NCI-H1436 treated with DMSO at 0.1 percent for 48 hours (cell line): ENCODE data around the gene RSPH4A.
"Not testable (repeated sequence)": the region's sequence is repeated elsewhere in the genome, so short reads cannot be mapped to it uniquely, and the experiment has no call there.

Source experiments
- DNase-seq: peaks from one replicate; lab custom pipeline; 2025; lab: John Stamatoyannopoulos, UW

The RSPH4A gene

DNA sequence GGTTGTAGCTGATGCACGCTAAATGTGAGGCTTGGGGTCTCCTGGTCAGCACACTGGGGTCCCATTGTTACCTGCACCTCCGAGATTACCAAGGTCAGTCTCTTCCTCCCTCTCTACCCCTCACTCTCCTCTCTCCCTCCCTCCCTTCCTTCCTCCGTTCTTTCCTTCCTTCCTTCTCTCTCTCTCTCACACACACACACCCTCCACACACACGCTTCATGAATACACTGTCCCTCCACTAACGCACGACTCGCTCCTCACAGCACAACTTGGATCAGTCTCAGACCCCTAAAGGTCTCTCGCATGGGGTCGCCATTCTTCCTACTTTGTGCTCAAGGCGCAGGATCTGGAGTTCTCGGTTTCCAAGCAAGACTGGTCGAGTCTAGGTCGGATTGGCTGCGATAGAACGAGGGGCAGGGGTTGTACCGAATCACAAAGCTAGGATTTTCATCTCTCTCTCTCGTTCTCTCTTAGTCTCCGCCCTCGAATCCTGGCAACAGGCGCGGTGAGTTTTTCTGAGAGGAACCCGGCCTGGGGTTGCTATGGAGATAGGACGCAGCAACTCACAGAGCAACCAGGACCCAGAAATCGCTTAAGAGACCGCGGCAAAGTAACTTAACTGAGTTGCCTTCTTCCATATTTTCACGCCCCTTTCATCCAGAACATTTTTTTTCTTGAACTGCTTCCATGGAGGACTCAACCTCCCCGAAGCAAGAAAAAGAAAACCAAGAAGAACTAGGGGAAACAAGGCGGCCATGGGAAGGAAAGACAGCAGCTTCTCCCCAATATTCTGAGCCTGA is at the start of gene RSPH4A:
TSS of gene RSPH4A (plus strand) at position 543 of the 800 bp plus-strand sequence. CDS start at position 688, 145 bp downstream.
- DNase-seq = peak; percentile 82

DNA sequence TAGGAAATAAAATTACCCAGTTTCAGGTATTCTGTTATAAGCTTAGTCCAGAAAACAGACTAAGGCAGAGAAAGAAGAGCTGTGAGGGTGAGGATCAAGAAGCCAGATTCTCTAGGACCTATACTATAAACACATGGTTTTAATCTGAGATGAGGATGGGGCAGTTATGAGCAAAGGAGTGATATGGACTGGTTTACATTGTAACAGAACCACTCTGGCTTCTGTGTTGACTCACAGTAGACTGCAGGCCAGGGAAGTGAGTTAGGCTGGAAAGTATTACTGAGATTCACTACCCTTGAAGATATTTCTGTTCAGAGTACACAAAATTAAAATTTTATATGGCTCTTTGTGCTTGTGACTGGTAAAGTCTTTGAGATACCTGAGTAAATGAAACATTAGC is 48.2 kb upstream of the RSPH4A start:
- no peak for DNase-seq

DNA sequence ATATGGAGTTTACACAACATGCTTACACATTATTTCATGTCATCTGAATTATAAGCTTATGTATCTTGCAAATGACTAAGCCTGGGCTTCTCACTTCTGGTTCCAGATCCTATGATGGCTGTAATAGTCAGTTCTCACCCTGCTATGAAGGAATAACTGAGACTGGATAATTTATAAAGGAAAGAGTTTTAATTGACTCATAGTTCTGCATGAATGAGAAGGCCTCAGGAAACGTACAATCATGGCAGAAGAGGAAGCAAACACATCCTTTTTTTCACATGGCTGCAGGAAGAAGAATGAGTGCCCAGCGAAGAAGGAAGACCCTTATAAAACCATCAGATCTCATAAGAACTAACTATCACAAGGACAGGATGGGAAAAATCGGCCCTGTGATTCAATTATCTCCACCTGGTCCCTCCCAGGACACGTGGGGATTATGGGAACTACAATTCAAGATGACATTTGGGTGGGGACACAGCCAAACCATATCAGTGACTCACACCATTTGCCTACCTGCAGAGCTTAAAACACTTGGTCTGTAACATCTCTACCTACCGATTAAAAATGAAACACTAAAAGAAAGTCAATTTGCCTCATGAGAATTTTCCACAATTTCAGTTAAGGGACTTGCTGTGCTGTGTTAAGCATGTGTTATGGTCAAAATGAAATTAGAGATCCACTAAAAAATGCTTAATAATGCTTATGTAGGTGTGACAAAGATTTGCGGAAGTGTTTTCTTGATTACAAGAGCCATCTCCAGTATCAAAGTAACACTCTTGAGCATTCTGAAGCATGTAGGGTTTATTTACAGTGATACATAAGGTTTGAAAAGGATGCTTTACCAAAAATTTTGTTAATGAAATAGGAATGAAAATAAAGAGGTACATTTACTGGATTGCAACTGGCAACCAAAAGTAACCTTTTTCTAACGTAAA is 47.2 kb upstream of the RSPH4A start:
- DNase-seq = no peak

DNA sequence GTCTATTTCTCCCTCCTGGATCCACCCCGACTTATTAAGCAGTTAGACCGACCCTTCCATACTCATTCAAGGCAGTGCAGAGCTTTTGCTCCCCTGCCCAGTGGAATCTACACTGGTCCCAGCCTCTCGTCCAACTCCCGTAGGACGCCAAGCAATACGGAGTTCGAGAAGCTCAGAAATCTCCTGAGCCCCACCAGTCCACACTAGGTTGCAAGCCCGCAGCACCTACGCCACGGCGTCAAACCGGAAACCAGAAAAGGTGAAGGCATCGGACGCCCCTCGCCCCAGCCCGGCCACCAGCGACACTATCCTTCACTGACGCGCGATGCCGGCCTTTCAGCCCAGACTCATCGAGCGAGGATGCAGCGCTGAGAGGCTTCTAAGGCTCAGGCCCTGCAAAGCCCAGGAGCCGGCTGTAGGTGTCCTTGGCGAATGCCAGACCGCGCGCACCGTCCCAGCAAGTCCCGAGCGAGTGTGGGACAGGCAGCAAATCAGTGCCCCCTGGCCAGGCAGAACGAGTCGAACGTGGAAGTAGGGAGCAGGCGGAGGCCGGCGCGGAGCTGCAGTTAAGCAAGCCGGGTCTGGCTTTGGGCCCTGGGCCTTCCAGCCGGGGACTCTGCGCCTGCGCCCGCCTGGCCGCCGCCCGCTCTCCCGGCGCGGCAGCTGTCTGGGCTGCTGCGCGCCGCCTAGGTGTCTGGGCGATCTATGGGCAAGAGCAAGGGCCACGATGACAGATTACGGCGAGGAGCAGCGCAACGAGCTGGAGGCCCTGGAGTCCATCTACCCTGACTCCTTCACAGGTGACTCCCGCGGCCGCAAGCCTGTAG is 45.2 kb upstream of the RSPH4A start, which contains the start of gene RWDD1:
TSS of gene RWDD1 (plus strand) at position 649 of the 827 bp plus-strand sequence. CDS start at position 728, 79 bp downstream.
- peak; percentile 88 for DNase-seq

DNA sequence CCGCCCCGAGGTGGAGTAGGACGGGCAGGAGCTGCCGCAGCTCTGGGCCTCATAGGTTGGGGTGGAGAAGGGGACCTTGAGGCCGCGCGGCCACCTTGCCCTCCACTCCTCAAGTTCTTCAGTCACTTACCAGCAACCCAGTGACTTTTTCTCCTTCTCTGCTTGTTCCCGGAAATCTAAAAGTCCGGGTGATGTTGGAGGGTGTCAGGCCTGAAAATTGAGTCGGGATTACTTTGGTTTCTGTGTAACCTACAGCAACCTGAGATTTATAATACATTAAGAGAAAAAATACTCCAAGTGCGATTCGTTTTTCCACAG is 44.6 kb upstream of the RSPH4A start:
- DNase-seq = no peak

DNA sequence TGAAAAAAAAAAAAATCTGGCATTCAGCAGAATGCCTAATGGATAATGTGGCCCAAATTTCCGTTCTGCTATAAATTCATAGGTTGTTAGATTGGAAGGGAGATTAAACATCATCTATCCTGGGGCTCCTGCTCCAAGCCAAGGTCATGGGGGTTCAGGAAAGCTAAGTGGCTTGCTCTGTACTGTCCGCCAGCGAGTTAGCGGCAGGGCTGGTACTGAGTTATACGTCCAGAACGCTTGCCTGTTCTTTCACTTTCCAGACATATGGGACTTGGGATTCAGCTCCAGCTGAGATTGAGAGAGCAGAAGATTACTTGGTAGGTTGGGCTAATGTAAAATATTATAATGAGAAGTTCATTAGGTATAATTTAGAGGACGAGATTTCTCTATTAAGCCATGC is 44.1 kb upstream of the RSPH4A start:
- DNase-seq = no peak

DNA sequence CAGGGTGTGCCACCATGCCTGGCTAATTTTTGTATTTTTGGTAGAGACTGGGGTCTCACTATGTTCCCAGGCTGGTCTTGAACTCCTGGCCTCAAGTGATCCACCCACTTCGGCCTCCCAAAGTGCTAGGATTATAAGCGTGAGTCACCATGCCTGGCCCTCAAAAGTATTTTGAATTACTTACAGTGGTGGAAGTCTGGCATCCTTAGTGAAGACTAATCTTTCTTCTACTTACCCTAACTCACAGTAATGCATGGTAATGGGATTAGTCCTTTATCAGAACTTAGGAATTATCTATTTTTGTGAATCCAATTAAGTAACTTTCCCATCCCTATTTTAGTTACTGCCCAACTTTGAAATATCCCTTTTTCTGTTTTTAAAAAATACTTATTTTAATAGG is 41.1 kb upstream of the RSPH4A start:
- DNase-seq = no peak

DNA sequence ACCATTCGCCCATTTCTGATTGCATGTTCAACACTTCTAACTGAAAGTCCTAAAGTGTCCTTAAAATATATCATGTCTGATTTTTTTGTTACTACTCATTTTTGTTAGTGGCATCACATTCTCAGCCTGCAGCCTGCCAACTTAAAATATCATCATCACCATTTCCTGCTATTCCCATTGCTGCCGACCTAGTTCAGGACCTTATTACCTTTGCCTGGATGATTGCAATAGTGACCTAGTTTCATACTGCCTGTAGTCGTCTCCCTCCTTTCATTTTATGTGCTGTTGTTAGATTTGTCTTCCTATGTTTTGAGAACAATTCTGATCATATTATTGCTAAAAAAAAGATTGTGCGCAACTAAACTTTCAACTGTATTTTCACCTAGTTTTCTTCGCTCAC is 38.8 kb upstream of the RSPH4A start:
- no peak for DNase-seq

DNA sequence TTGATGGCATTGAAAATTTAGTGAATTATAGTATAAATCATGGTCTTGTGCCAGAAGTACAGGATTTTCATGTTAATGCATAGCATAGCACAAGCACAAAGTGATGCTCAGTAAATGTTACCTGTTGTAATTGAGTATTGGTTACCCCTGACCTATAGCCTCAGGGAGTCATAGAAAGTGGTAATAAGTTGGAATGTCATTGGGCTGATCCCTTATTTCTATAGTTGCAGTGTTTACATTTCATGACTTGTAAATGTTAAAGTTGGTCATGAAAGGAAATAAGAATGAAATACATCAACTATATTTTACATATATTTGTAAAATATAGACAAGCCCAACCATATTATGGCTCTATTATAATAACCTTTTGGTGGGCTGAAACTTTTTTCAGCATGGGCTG is 37.9 kb upstream of the RSPH4A start:
- no peak for DNase-seq

DNA sequence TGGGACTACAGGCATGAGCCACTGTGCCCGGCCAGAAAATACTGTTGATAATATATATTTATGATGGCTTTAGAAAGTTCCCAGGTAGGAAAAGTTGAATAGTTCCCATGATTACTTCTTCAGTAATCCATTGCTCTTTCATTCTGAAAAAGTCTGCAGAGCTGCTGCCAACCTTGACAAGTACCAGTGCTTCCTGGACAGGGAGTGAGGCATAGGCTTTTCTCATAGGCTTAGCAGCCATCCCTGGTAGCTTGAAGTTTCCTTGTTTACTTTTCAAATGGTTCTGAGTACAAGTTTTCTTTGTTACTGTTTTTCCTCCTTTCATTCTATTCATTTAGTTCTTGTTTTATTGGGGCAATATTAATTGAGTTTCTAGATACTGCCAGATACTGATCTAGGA is 37.1 kb upstream of the RSPH4A start:
- no peak for DNase-seq

DNA sequence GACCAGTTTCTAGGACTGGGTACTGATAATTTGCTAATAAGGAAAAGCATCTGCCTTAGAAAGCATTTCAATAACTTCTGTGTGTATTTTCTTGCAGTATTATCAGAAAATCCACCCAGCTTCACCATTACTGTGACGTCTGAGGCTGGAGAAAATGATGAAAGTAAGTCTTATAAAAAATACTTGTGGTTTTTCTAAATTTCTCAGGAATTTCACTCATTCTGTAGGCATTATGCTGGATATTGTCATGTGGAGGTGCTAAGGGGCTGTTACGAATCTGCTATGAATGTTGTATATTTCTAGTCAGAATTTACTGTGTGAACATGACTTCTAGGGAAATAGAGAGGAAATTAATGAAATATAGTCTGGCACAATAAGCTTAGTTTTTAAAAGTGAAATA is 36.1 kb upstream of the RSPH4A start:
- DNase-seq = no peak

DNA sequence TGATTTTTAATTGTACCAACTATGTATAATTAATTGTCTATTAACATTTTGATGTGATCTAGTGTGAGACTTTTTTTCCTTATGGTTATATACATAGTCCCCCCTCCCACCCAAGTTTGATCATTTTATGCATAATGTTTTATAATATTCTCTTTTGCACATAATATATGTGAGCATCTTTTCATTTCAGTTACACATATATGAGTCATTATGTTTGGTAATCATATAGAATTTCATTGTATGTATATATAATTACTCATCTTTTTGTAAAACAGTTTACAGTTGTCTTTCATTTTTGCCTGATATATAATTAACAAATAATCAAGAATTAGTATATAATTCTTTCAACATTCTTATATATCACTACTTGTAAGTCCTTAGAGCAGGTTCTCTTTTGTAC is 30.0 kb upstream of the RSPH4A start:
- no peak for DNase-seq

DNA sequence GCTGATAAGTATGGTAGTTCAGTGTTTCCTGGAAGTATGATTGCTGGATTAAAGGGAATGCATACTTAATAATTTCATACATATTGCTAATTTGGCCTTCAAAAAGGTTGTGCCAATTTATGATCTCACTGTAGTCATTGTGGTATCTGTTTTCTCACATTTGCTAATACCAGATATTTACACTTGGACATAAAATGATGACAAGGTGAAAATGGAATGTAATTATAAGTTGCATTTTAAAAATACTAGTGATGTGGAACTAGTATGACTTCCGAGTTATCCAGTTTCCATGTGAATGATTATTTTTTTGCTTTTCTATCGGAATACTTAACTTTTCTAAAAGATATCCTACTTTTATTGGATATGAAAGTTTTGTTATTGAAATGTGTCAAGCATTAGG is 29.5 kb upstream of the RSPH4A start:
- no peak for DNase-seq

DNA sequence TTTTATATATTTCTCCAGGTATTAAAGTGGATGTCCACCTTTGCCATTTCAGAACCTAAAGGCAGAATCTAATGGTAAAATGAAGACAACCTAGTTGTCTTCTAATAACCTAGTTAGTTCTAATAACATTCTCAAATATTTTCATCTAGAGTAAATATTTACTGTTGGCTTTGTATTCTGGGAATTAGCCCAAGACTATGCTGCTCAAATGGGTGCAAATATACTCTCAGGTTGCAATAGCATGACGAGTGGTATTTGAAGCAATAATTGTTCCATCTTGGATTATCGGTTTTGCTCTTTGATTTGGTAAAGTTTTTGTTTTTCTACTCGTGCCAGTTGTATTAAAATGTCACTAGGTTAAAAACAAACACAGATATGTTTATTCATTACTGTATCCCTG is 21.0 kb upstream of the RSPH4A start:
- DNase-seq = no peak

DNA sequence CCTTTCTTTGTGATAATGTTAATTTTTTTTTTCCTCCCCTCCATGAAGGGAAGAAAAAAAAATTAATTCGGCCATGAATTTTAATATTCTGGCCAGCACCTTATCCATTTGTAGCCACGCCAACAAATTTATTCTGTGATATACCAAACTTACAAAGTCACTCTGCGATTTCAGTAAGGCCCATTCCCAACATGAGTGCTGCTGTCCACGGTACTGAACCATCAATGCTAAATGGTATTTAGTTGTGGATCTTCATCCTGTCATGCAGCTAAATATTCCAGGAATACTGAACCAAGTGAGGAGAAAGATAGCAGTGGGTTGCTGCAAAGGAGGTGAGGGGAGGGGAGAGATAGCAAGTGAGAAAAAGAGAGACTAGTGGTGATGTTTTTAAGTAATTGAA is 19.5 kb upstream of the RSPH4A start:
- no peak for DNase-seq

DNA sequence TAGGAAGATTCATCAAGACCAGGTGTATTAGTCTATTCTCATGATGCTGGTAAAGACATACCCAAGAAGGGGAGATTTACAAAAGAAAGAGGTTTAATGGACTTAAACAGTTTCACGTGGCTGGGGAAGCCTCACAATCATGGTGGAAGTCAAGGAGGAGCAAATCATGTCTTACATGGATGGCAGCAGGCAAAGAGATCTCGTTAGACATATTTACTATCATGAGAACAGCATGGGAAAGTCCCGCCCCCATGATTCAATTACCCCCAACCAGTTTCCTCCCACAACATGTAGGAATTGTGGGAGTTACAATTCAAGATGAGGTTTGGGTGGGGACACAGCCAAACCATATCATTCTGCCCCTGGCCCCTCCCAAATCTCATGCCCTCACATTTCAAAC is 12.4 kb upstream of the RSPH4A start:
- not testable (repeated sequence) for DNase-seq

DNA sequence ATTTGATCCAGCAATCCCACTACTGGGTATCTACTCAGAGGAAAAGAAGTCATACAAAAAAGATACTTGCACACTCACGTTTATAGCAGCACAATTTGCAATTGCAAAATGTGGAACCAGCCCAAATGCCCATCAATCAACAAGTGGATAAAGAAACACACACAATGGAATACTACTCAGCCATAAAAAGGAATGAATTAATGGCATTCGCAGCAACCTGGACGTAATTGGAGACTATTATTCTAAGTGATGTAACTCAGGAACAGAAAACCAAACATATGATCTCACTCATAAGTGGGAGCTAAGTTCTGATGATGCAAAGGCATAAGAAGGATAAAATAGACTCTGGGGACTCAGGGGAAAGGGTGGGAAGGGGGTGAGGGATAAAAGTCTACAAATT is 11.4 kb upstream of the RSPH4A start:
- not testable (repeated sequence) for DNase-seq

DNA sequence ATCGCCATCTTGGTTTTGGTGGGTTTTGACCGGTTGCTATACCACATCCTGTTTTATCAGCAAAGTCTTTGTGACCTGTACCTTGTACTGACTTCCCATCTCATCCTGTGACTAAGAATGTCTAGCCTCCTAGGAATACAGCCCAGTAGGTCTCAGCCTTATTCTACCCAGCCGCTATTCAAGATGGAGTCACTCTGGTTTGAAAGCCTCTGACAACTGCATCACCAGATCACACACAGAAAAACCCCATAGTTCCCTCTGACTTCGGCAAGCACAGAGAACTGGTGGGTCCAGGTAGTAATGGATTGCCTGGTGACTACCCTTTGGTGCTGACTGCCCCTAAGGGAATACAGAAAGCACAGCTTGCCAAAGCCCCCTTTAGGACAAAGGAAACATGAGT is 10.3 kb upstream of the RSPH4A start:
- DNase-seq = no peak

DNA sequence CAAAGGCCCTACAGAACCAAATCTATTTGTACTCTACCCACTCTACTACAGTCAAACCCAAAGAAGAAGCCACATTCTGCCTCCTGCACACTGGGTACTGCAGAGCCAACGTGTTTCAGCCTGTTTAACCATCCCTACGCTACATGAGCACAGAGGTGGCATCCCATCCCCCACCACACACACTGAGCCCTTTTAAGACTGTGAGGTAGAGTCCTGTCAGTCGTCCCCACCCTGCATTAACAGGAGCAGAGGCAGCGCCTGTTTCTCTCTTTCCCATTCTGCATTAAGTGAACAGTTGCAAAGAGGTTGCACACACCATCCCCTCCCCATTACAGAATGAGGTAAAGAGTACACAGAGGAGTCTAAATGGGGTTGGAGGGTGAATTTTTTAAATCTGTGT is 5.2 kb upstream of the RSPH4A start:
- DNase-seq = no peak

DNA sequence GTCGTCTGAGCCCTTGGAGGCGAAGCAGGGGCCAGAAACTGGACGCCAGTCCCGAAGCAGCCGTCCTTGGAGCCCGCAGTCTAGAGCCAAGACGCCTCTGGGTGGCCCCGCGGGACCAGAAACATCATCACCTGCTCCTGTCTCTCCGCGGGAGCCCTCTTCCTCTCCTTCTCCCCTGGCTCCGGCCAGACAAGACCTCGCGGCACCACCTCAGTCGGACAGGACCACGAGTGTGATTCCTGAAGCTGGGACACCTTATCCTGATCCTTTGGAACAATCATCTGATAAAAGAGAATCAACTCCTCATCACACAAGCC is 416 bp downstream of the RSPH4A start:
- no peak for DNase-seq

DNA sequence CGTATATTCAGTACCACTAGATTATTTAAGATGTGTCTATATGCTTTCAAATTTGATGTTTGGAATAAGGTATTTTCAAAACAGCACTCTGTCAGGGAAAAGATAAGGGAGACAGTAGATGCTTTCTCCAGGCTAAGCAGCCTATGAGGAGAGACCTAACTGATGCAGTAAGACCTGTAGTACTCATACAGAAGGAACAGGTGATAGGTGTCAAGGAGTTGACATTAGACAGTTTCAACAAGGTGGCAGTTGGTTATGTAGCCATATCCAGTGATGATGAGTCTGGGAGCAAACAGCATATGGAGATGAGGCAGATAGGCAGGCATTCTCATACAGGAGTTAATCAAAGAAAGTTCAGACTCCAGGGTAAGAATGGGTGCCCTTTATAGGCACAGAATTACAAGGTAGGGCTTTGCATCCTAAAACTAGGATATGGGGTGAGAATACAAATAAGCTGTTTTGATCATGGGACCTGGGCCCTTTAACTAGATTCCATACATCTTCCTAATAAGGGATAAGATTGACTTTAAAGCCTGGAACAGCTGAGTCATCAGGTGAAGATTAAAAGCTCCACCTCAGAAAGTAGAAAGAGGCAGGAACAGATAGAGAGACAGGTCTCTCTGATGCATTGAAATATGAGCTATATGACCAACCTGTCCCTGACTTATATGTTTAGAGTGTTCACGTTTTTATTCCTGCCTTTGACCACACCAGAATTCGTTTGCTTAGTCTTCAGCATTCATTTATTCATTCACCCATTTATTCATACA is 7.9 kb downstream of the RSPH4A start:
- DNase-seq = no peak

DNA sequence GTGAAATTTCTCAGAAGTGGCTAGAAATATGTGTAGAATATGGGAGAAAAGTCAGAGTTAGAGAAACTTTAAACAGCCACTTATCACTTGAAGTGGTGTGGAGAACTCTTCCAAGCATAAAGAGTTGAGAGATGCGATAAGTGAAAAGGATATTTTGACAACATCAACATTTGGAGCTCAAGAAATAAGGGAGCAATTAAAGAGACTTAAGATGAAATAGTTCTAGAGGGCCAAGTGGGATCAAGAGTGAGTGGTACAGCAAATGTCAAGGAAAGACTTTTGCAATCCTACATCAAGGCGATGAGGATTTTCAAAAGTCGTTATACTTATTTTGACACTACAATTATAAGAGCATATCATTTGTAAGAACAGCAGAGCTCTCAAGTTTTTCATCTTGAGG is 9.6 kb downstream of the RSPH4A start:
- no peak for DNase-seq
